HEK293 (cell line): ENCODE measurements around the gene PUM1.

ENCODE experiments used
- CTCF ChIA-PET: fragments of 350-600 bp; formaldehyde crosslinking; extraction: SDS; loops from one replicate; lab custom pipeline; 2021; ENCODE audit warnings: antibody characterized with exemption; lab: Yijun Ruan, JAX
- POLR2A ChIA-PET: fragments of 300-600 bp; formaldehyde crosslinking; extraction: SDS; loops from one replicate; lab custom pipeline; 2020; ENCODE audit warnings: antibody characterized with exemption, inconsistent platforms; lab: Yijun Ruan, JAX
- H3K27ac ChIP-seq: fragments of 200-500 bp; sonication (Bioruptor generic); 2 replicates; pipeline ENCODE4 v1.5.1; 2014; ENCODE audit warnings: low read depth, low read length, control low read depth, inconsistent platforms; ENCODE audit errors: extremely low read depth
- H3K36me3 ChIP-seq, 2 experiments: fragments of 200-500 bp in 1 of 2; sonication (Bioruptor generic) in 1 of 2; 1 replicate in 1 of 2; 2 replicates in 1 of 2; pipeline ENCODE4 v1.5.1; 2014 to 2017; ENCODE audit warnings: inconsistent platforms in 2 of 2, low read length in 2 of 2; ENCODE audit not compliant: control insufficient read depth in 2 of 2, insufficient read depth in 1 of 2
- H3K4me1 ChIP-seq: fragments of 200-500 bp; sonication (Bioruptor generic); 2 replicates; pipeline ENCODE4 v1.5.1; 2014; ENCODE audit warnings: mild to moderate bottlenecking, low read length, inconsistent platforms; ENCODE audit not compliant: control insufficient read depth, insufficient read depth
- H3K4me3 ChIP-seq: 2 replicates; pipeline ENCODE4 v1.5.1; 2011; ENCODE audit warnings: low read depth, mild to moderate bottlenecking, control low read depth, low read length, moderate library complexity
- H3K9me3 ChIP-seq: fragments of 200-500 bp; sonication (Bioruptor generic); 2 replicates; pipeline ENCODE4 v1.5.1; 2014; ENCODE audit warnings: low read depth, low read length, inconsistent platforms; ENCODE audit not compliant: control insufficient read depth, insufficient read depth
- GLI4 ChIP-seq: fragments of 450-650 bp; formaldehyde crosslinking; IDR thresholded peaks from 2 replicates; pipeline ENCODE4 v1.5.1; 2016; ENCODE audit warnings: missing biosample characterization, missing genetic modification characterization
- MYNN ChIP-seq: fragments of 450-650 bp; formaldehyde crosslinking; IDR thresholded peaks from 2 replicates; pipeline ENCODE4 v1.5.1; 2016; ENCODE audit warnings: missing biosample characterization, missing genetic modification characterization, borderline replicate concordance
- MZF1 ChIP-seq: fragments of 450-650 bp; formaldehyde crosslinking; IDR thresholded peaks from 2 replicates; pipeline ENCODE4 v1.5.1; 2017; ENCODE audit warnings: missing biosample characterization, missing genetic modification characterization, borderline replicate concordance
- PRDM1 ChIP-seq: fragments of 450-650 bp; formaldehyde crosslinking; IDR thresholded peaks from 2 replicates; pipeline ENCODE4; 2016; ENCODE audit warnings: missing biosample characterization, missing genetic modification characterization
- SCRT1 ChIP-seq: fragments of 450-650 bp; formaldehyde crosslinking; IDR thresholded peaks from 2 replicates; pipeline ENCODE4 v1.5.1; 2016; ENCODE audit warnings: missing biosample characterization, missing genetic modification characterization, borderline replicate concordance
- WT1 ChIP-seq: fragments of 450-650 bp; formaldehyde crosslinking; IDR thresholded peaks from 2 replicates; pipeline ENCODE4 v1.5.1; 2016; ENCODE audit warnings: missing biosample characterization, missing genetic modification characterization
- ZBTB17 ChIP-seq: fragments of 450-650 bp; formaldehyde crosslinking; IDR thresholded peaks from 2 replicates; pipeline ENCODE4 v1.5.1; 2016; ENCODE audit warnings: missing biosample characterization, missing genetic modification characterization
- ZBTB21 ChIP-seq: fragments of 450-650 bp; formaldehyde crosslinking; IDR thresholded peaks from 2 replicates; pipeline ENCODE4 v1.5.1; 2017; ENCODE audit warnings: missing biosample characterization, missing genetic modification characterization
- ZFP37 ChIP-seq: fragments of 450-650 bp; formaldehyde crosslinking; IDR thresholded peaks from 2 replicates; pipeline ENCODE4 v1.5.1; 2016; ENCODE audit warnings: missing biosample characterization, missing genetic modification characterization
- ZFP41 ChIP-seq: fragments of 450-650 bp; formaldehyde crosslinking; IDR thresholded peaks from 2 replicates; pipeline ENCODE4 v1.5.1; 2016; ENCODE audit warnings: missing biosample characterization, missing genetic modification characterization, borderline replicate concordance
- ZNF324 ChIP-seq: fragments of 450-650 bp; formaldehyde crosslinking; IDR thresholded peaks from 2 replicates; pipeline ENCODE4 v1.5.1; 2016; ENCODE audit warnings: missing biosample characterization, missing genetic modification characterization
- ZNF341 ChIP-seq: fragments of 450-650 bp; formaldehyde crosslinking; IDR thresholded peaks from 2 replicates; pipeline ENCODE4; 2016; ENCODE audit warnings: low read depth, missing biosample characterization, missing genetic modification characterization
- ZNF600 ChIP-seq: fragments of 450-650 bp; formaldehyde crosslinking; IDR thresholded peaks from 2 replicates; pipeline ENCODE4 v1.5.1; 2016; ENCODE audit warnings: missing biosample characterization, missing genetic modification characterization
- ZNF624 ChIP-seq: fragments of 450-650 bp; formaldehyde crosslinking; IDR thresholded peaks from 2 replicates; pipeline ENCODE4 v1.5.1; 2017; ENCODE audit warnings: missing biosample characterization, missing genetic modification characterization
- ZNF629 ChIP-seq: fragments of 450-650 bp; formaldehyde crosslinking; IDR thresholded peaks from 2 replicates; pipeline ENCODE4 v1.5.1; 2017; ENCODE audit warnings: missing biosample characterization, missing genetic modification characterization
- ZNF843 ChIP-seq: fragments of 450-650 bp; formaldehyde crosslinking; IDR thresholded peaks from 2 replicates; pipeline ENCODE4 v1.5.1; 2016; ENCODE audit warnings: missing biosample characterization, missing genetic modification characterization
- TF ChIP-seq, protein P1 (sequence below): fragments of 450-650 bp; formaldehyde crosslinking; IDR thresholded peaks from 2 replicates; pipeline ENCODE4 v1.5.1; 2017; ENCODE audit warnings: missing biosample characterization, missing genetic modification characterization
- TF ChIP-seq, protein P2 (sequence below): fragments of 450-650 bp; formaldehyde crosslinking; IDR thresholded peaks from 2 replicates; pipeline ENCODE4 v1.5.1; 2016; ENCODE audit warnings: missing biosample characterization, missing genetic modification characterization
- TF ChIP-seq, protein P3 (sequence below): fragments of 450-650 bp; formaldehyde crosslinking; IDR thresholded peaks from 2 replicates; pipeline ENCODE4 v1.5.1; 2016; ENCODE audit warnings: missing biosample characterization, missing genetic modification characterization
- TF ChIP-seq, protein P4 (sequence below): fragments of 450-650 bp; formaldehyde crosslinking; IDR thresholded peaks from 2 replicates; pipeline ENCODE4 v1.5.1; 2016; ENCODE audit warnings: missing biosample characterization, missing genetic modification characterization, low read depth
- TF ChIP-seq, protein P5 (sequence below): sonication (generic); formaldehyde crosslinking; IDR thresholded peaks from 2 replicates; pipeline ENCODE4 v1.8.1; 2022; ENCODE audit warnings: mild to moderate bottlenecking, moderate library complexity, missing genetic modification reagents
- TF ChIP-seq, protein P6 (sequence below): fragments of 450-650 bp; formaldehyde crosslinking; IDR thresholded peaks from 2 replicates; pipeline ENCODE4 v1.5.1; 2016; ENCODE audit warnings: missing biosample characterization, missing genetic modification characterization

PUM1 gene, protein sequence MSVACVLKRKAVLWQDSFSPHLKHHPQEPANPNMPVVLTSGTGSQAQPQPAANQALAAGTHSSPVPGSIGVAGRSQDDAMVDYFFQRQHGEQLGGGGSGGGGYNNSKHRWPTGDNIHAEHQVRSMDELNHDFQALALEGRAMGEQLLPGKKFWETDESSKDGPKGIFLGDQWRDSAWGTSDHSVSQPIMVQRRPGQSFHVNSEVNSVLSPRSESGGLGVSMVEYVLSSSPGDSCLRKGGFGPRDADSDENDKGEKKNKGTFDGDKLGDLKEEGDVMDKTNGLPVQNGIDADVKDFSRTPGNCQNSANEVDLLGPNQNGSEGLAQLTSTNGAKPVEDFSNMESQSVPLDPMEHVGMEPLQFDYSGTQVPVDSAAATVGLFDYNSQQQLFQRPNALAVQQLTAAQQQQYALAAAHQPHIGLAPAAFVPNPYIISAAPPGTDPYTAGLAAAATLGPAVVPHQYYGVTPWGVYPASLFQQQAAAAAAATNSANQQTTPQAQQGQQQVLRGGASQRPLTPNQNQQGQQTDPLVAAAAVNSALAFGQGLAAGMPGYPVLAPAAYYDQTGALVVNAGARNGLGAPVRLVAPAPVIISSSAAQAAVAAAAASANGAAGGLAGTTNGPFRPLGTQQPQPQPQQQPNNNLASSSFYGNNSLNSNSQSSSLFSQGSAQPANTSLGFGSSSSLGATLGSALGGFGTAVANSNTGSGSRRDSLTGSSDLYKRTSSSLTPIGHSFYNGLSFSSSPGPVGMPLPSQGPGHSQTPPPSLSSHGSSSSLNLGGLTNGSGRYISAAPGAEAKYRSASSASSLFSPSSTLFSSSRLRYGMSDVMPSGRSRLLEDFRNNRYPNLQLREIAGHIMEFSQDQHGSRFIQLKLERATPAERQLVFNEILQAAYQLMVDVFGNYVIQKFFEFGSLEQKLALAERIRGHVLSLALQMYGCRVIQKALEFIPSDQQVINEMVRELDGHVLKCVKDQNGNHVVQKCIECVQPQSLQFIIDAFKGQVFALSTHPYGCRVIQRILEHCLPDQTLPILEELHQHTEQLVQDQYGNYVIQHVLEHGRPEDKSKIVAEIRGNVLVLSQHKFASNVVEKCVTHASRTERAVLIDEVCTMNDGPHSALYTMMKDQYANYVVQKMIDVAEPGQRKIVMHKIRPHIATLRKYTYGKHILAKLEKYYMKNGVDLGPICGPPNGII

DNA sequence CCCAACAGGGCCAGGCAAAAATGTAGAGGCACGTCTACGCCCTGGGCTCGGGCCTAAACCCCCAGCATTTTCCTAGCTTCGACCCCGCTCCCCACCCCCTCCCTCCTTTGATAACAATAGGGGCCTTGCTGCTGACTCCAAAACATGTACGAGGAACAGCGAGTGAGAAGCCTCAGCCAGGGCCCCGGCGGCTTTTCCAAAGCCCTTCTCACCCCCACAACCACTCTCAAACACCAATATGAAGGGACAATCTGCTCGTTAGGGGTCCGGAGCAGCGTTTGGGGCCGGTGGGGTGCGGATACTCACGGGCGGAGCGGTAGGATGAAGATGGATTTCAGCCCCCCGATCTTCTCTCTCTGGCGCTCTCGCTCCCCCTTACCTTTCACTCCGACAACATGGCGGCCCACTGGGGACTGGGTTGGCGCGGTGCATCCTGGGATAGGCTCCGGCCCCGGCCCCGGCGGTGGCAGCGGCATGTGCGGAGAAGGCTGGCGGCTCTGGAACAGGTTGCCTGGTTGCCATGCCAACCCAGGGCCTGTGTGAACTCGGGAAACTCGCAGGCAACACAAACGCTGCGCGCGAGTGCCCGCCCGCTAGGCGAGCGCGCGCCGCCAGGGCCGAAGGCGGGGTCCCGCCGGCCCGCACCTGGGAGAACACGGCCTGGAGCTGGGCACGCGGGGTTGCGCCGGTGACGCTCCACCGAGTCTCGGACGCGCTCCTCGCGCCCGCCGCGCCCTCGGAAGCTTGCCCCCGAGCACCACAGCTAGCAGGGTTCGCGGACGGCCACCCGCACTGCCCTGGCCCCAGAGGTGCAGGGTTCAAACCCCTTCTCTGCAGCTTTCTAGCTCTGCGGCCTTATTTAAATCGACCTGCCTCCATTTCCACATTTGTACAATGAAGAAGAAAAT is at the start of gene PUM1:
Gene PUM1 (minus strand): TSS at position 408 of the 908 bp plus-strand sequence. CDS start 6,151 bp downstream, outside the sequence.
- H3K9me3 ChIP-seq, result no peaks in the 10 kb centered on the region
- ChIA-PET POLR2A (interaction anchor here (0.6 to 1.6 kb wide), 13 partner anchors 9 to 241 kb away, joined by 3 to 6 read pairs (median 3); no protein-coding TSS in a partner anchor), CTCF (interaction anchor here (0.7 to 1.6 kb wide), 3 partner anchors 98 to 136 kb away, joined by 3 read pairs; no protein-coding TSS in a partner anchor)
- peak within 1 kb of the TSS; percentile 82 for H3K4me3 ChIP-seq
- peak within 1 kb of the TSS; percentile 98 for H3K27ac ChIP-seq
- H3K36me3 ChIP-seq, result peaks cover 0 to 16% of the 10 kb centered on the region in 2 experiments; a peak in 2 of 3 replicates
- H3K4me1 ChIP-seq, result peaks cover 8% of the 10 kb centered on the region; the same call in 1 of the 2 replicates
- TF ChIP-seq SCRT1 (peak; percentile 68), ZNF843 (tag by site-specific recombination) (0 out of 2 replicates have a peak, but pooled peaks have one; percentile 46), ZNF629 (tag by site-specific recombination) (peak; percentile 71), GLI4 (tag by site-specific recombination) (0 out of 2 replicates have a peak, but pooled peaks have one; percentile 30), ZNF624 (tag by site-specific recombination) (no peak), ZBTB21 (tag by site-specific recombination) (peak; percentile 36; the same call in 1 of the 2 replicates), ZNF341 (tag by site-specific recombination) (peak; percentile 96), ZBTB17 (tag by site-specific recombination) (peak; percentile 94), WT1 (tag by site-specific recombination) (peak; percentile 31; the same call in 1 of the 2 replicates), ZNF600 (tag by site-specific recombination) (peak; percentile 99), ZFP37 (tag by site-specific recombination) (peak; percentile 76; the same call in 1 of the 2 replicates), MZF1 (tag by site-specific recombination) (peak; percentile 84), ZFP41 (tag by site-specific recombination) (no peak), MYNN (peak; percentile 83; the same call in 1 of the 2 replicates), ZNF324 (tag by site-specific recombination) (peak; percentile 93), PRDM1 (tag by site-specific recombination) (peak; percentile 94)
- TF ChIP-seq, protein P1, sequence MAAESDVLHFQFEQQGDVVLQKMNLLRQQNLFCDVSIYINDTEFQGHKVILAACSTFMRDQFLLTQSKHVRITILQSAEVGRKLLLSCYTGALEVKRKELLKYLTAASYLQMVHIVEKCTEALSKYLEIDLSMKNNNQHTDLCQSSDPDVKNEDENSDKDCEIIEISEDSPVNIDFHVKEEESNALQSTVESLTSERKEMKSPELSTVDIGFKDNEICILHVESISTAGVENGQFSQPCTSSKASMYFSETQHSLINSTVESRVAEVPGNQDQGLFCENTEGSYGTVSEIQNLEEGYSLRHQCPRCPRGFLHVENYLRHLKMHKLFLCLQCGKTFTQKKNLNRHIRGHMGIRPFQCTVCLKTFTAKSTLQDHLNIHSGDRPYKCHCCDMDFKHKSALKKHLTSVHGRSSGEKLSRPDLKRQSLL (tag by site-specific recombination), result peak; percentile 54; the same call in 1 of the 2 replicates
- TF ChIP-seq, protein P2, sequence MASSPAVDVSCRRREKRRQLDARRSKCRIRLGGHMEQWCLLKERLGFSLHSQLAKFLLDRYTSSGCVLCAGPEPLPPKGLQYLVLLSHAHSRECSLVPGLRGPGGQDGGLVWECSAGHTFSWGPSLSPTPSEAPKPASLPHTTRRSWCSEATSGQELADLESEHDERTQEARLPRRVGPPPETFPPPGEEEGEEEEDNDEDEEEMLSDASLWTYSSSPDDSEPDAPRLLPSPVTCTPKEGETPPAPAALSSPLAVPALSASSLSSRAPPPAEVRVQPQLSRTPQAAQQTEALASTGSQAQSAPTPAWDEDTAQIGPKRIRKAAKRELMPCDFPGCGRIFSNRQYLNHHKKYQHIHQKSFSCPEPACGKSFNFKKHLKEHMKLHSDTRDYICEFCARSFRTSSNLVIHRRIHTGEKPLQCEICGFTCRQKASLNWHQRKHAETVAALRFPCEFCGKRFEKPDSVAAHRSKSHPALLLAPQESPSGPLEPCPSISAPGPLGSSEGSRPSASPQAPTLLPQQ (tag by site-specific recombination), result peak; percentile 73
- TF ChIP-seq, protein P3, sequence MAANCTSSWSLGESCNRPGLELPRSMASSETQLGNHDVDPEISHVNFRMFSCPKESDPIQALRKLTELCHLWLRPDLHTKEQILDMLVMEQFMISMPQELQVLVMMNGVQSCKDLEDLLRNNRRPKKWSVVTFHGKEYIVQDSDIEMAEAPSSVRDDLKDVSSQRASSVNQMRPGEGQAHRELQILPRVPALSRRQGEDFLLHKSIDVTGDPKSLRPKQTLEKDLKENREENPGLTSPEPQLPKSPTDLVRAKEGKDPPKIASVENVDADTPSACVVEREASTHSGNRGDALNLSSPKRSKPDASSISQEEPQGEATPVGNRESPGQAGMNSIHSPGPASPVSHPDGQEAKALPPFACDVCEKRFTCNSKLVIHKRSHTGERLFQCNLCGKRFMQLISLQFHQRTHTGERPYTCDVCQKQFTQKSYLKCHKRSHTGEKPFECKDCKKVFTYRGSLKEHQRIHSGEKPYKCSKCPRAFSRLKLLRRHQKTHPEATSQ (tag by site-specific recombination), result 0 out of 2 replicates have a peak, but pooled peaks have one; percentile 34
- TF ChIP-seq, protein P4, sequence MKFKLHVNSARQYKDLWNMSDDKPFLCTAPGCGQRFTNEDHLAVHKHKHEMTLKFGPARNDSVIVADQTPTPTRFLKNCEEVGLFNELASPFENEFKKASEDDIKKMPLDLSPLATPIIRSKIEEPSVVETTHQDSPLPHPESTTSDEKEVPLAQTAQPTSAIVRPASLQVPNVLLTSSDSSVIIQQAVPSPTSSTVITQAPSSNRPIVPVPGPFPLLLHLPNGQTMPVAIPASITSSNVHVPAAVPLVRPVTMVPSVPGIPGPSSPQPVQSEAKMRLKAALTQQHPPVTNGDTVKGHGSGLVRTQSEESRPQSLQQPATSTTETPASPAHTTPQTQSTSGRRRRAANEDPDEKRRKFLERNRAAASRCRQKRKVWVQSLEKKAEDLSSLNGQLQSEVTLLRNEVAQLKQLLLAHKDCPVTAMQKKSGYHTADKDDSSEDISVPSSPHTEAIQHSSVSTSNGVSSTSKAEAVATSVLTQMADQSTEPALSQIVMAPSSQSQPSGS (tag by site-specific recombination), result no peak
- TF ChIP-seq, protein P5, sequence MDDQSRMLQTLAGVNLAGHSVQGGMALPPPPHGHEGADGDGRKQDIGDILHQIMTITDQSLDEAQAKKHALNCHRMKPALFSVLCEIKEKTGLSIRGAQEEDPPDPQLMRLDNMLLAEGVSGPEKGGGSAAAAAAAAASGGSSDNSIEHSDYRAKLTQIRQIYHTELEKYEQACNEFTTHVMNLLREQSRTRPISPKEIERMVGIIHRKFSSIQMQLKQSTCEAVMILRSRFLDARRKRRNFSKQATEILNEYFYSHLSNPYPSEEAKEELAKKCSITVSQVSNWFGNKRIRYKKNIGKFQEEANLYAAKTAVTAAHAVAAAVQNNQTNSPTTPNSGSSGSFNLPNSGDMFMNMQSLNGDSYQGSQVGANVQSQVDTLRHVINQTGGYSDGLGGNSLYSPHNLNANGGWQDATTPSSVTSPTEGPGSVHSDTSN (CRISPR knock-in tag), result peak; percentile 47
- TF ChIP-seq, protein P6, sequence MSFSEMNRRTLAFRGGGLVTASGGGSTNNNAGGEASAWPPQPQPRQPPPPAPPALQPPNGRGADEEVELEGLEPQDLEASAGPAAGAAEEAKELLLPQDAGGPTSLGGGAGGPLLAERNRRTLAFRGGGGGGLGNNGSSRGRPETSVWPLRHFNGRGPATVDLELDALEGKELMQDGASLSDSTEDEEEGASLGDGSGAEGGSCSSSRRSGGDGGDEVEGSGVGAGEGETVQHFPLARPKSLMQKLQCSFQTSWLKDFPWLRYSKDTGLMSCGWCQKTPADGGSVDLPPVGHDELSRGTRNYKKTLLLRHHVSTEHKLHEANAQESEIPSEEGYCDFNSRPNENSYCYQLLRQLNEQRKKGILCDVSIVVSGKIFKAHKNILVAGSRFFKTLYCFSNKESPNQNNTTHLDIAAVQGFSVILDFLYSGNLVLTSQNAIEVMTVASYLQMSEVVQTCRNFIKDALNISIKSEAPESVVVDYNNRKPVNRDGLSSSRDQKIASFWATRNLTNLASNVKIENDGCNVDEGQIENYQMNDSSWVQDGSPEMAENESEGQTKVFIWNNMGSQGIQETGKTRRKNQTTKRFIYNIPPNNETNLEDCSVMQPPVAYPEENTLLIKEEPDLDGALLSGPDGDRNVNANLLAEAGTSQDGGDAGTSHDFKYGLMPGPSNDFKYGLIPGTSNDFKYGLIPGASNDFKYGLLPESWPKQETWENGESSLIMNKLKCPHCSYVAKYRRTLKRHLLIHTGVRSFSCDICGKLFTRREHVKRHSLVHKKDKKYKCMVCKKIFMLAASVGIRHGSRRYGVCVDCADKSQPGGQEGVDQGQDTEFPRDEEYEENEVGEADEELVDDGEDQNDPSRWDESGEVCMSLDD (tag by site-specific recombination), result peak; percentile 98
